ENCODE measurements around the gene WASF3.

Gene WASF3

DNA sequence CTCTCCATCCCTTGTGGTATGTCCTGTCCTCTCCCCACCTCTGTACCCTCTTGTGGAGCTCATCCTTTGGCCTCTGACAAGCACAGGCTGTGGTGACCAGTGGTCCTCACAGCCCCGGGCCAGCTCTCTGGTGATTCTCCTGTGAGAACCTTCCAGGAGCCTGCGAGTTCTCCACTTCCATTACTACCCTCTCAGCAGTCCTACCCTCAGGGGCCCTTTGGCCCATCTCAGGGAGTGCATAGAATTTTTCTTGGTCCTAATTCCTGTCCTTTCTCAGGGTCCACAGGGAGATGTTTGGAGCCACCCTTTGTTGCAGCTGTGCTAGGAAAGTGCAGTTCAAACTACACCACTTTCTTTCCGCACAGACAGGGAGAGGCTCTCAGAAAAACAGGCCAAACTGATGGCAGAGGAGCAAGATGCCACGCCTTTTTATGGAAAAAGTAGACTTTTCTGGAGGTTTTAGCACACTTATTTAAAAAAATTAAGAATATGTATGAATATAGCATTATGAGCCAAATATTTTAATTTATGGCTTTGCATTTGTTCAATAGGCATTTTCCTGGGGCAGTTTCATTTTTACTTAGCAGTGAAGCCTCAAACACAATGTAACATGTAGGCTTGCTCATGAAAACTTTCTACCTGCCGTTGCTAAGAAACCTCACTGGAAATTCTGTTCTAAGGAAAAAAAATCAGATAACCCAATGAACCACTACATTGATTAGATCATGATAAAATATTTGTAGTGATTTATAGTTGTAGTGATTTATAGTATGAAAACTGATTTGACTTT lies 111.1 kb downstream of the WASF3 start:
- TF ChIP-seq ZFX (IDR thresholded peaks at IDR 0.05) (no peak), CTCF (conservative IDR thresholded peaks at IDR 0.05) (no peak)

GRCh38 chr13:26673890-26674289 lies 116.4 kb downstream of the WASF3 start:
- no peak for TF ChIP-seq ZFX (IDR thresholded peaks at IDR 0.05)
- no peak for TF ChIP-seq CTCF (conservative IDR thresholded peaks at IDR 0.05)

More for the DNA sequence above, 111.1 kb downstream of the WASF3 start:
- H3K27ac ChIP-seq: no peak overlapping the region

DNA sequence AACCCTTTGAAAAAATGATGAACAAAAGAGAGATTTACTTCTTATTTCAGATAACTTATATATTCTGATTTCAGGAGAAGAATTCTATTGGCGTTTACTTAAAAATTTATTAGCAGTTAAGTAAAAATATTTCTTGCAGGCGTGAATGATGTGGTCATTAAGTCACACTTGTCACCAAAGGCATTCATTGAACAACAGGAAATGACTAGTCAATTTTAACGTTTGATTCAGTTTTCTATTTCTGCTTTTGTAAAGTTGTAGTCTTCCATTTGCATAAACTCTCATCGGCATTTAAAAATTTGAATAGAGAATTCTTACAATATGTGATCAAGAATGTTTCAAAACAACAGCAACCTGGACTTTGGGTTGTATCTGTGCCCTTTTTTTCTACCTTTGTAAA lies 119.7 kb downstream of the WASF3 start:
- no peak overlapping the region for H3K27ac ChIP-seq
- TF ChIP-seq CTCF (conservative IDR thresholded peaks at IDR 0.05): no peak
- TF ChIP-seq ZFX (IDR thresholded peaks at IDR 0.05): no peak

More at GRCh38 chr13:26673890-26674289, 116.4 kb downstream of the WASF3 start:
- no peak overlapping the region for H3K27ac ChIP-seq

GRCh38 chr13:26678330-26678729 lies 120.8 kb downstream of the WASF3 start:
- TF ChIP-seq ZFX (IDR thresholded peaks at IDR 0.05) (no peak), CTCF (conservative IDR thresholded peaks at IDR 0.05) (no peak)
- H3K27ac ChIP-seq: no peak overlapping the region

DNA sequence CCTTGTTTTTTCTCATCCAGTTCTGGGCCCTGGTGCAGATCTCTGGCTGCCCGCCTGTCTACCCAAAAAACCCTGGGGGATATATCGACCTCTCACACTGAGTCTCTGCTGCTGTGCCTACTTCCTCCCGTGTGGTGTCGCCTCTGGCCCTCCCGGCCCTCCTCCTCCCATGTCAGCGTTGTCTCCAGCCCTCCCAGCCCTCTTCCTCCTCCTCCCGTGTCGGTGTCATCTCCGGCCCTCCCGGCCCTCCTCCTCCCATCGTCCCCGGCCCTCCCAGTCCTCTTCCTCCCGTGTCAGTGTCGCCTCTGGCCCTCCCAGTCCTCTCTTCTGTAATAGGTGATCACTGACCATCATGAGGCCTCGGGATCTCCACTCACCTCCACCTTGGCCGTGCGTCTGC lies 121.3 kb downstream of the WASF3 start:
- no peak overlapping the region for H3K27ac ChIP-seq
- TF ChIP-seq ZFX (IDR thresholded peaks at IDR 0.05) (no peak), CTCF (conservative IDR thresholded peaks at IDR 0.05) (no peak)

- H3K27ac ChIP-seq: no peak overlapping the region
- TF ChIP-seq ZFX (IDR thresholded peaks at IDR 0.05): no peak
- TF ChIP-seq CTCF (conservative IDR thresholded peaks at IDR 0.05): no peak
These were observed 122.1 kb downstream of the WASF3 start for GRCh38 chr13:26679411-26680122.

GRCh38 chr13:26680123-26680450 lies 122.6 kb downstream of the WASF3 start:
- no peak overlapping the region for H3K27ac ChIP-seq
- TF ChIP-seq CTCF (conservative IDR thresholded peaks at IDR 0.05) (no peak), ZFX (IDR thresholded peaks at IDR 0.05) (no peak)
